ENCODE data around the gene HSPA14. TPM values are rescaled to one million over a fixed set of nuclear protein-coding genes. Genes with fewer than 3 reads are reported as not detected.

The HSPA14 gene
- total and polyA plus RNA-seq, 10 of the 15 experiments (the other 5 are each of a cell fraction or from before 2014, with no cell fraction given) = 26.6 to 56.1 (median 34.3) TPM

- H3K4me1 ChIP-seq (ENCODE audit: control insufficient read depth, insufficient read depth, low read length) = no peaks in the 10 kb centered on the region
- no peak for FAIRE-seq
These were observed 21.7 kb downstream of the HSPA14 start for GRCh38 chr10:14859775-14860174.

More at GRCh38 chr10:14859775-14860174, 21.7 kb downstream of the HSPA14 start:
- H3K9me3 ChIP-seq (replicated peaks; ENCODE audit: control insufficient read depth, insufficient read depth, low read length) = no peaks in the 10 kb centered on the region
- SMC1A ChIA-PET (ENCODE audit: uncharacterized antibody, unreplicated experiment) = interaction anchor here (1.1 to 1.5 kb wide), 4 partner anchors 10 to 332 kb away, joined by 3 to 4 read pairs (median 3); partner anchors contain the start of gene CDNF
- no peak overlapping the region for H3K9ac ChIP-seq (ENCODE audit: control insufficient read depth, insufficient read depth, low read length)
- no peak overlapping the region for H2AFZ ChIP-seq (ENCODE audit: control insufficient read depth, low read depth, low read length)
- in situ Hi-C loops (cut with MboI) = no loop called here
- H3K79me2 ChIP-seq (ENCODE audit: control insufficient read depth, insufficient read depth, low read length) = no peaks in the 10 kb centered on the region
- CTCF ChIA-PET = interaction anchor here (1.4 kb wide), 1 partner anchor 9 kb away, joined by 4 read pairs; no protein-coding TSS in a partner anchor
- intact Hi-C loops (cut with micrococcal nuclease; ENCODE audit: unreplicated experiment) = no loop called here
- no peak for TF ChIP-seq TCF12 (IDR thresholded peaks at IDR 0.05; ENCODE audit: low read depth, low read length)
- no peak for TF ChIP-seq TCF7 (IDR thresholded peaks at IDR 0.05; ENCODE audit: borderline replicate concordance)
- TF ChIP-seq, protein P1, sequence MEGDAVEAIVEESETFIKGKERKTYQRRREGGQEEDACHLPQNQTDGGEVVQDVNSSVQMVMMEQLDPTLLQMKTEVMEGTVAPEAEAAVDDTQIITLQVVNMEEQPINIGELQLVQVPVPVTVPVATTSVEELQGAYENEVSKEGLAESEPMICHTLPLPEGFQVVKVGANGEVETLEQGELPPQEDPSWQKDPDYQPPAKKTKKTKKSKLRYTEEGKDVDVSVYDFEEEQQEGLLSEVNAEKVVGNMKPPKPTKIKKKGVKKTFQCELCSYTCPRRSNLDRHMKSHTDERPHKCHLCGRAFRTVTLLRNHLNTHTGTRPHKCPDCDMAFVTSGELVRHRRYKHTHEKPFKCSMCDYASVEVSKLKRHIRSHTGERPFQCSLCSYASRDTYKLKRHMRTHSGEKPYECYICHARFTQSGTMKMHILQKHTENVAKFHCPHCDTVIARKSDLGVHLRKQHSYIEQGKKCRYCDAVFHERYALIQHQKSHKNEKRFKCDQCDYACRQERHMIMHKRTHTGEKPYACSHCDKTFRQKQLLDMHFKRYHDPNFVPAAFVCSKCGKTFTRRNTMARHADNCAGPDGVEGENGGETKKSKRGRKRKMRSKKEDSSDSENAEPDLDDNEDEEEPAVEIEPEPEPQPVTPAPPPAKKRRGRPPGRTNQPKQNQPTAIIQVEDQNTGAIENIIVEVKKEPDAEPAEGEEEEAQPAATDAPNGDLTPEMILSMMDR (IDR thresholded peaks at IDR 0.05 in 2 of 3, conservative IDR thresholded peaks at IDR 0.05 in 1 of 3; ENCODE audit: control insufficient read depth in 2 of 3, extremely low read depth in 1 of 3, insufficient read depth in 1 of 3, low read depth in 3 of 3, low read length in 3 of 3) = no peak
- no peak for TF ChIP-seq NFIC (IDR thresholded peaks at IDR 0.05; ENCODE audit: low read depth, low read length)
- no peak for TF ChIP-seq CHD2 (IDR thresholded peaks at IDR 0.05; ENCODE audit: borderline replicate concordance, low read depth, low read length)
- TF ChIP-seq KAT2A (conservative IDR thresholded peaks at IDR 0.05; ENCODE audit: control insufficient read depth, low read depth, low read length) = no peak
- TF ChIP-seq ETV6 (conservative IDR thresholded peaks at IDR 0.05 in 1 of 2, IDR thresholded peaks at IDR 0.05 in 1 of 2; ENCODE audit: borderline replicate concordance in 1 of 2, low read depth in 1 of 2) = no peak
- no peak for TF ChIP-seq SPI1 (IDR thresholded peaks at IDR 0.05; ENCODE audit: borderline replicate concordance, insufficient read depth, low read depth, low read length)
- TF ChIP-seq BACH1 (IDR thresholded peaks at IDR 0.05; ENCODE audit: borderline replicate concordance) = no peak
- no peak for TF ChIP-seq PML (IDR thresholded peaks at IDR 0.05; ENCODE audit: low read length)
- no peak for TF ChIP-seq CEBPB (IDR thresholded peaks at IDR 0.05; ENCODE audit: borderline replicate concordance in 1 of 2, low read depth in 2 of 2, low read length in 2 of 2)
- TF ChIP-seq YY1 (IDR thresholded peaks at IDR 0.05; ENCODE audit: low read depth, low read length) = no peak
- TF ChIP-seq, protein P2, sequence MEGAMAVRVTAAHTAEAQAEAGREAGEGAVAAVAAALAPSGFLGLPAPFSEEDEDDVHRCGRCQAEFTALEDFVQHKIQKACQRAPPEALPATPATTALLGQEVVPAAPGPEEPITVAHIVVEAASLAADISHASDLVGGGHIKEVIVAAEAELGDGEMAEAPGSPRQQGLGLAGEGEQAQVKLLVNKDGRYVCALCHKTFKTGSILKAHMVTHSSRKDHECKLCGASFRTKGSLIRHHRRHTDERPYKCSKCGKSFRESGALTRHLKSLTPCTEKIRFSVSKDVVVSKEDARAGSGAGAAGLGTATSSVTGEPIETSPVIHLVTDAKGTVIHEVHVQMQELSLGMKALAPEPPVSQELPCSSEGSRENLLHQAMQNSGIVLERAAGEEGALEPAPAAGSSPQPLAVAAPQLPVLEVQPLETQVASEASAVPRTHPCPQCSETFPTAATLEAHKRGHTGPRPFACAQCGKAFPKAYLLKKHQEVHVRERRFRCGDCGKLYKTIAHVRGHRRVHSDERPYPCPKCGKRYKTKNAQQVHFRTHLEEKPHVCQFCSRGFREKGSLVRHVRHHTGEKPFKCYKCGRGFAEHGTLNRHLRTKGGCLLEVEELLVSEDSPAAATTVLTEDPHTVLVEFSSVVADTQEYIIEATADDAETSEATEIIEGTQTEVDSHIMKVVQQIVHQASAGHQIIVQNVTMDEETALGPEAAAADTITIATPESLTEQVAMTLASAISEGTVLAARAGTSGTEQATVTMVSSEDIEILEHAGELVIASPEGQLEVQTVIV (IDR thresholded peaks at IDR 0.05; ENCODE audit: borderline replicate concordance, partially characterized antibody) = no peak
- TF ChIP-seq CREB1 (IDR thresholded peaks at IDR 0.05; ENCODE audit: low read depth) = no peak
- no peak for TF ChIP-seq SIX5 (IDR thresholded peaks at IDR 0.05; ENCODE audit: low read depth, low read length, severe bottlenecking)
- TF ChIP-seq PAX8 (IDR thresholded peaks at IDR 0.05) = no peak
- no peak for TF ChIP-seq TAF1 (IDR thresholded peaks at IDR 0.05; ENCODE audit: borderline replicate concordance, low read depth, low read length)
- TF ChIP-seq MXI1 (IDR thresholded peaks at IDR 0.05; ENCODE audit: low read depth, low read length) = no peak
- TF ChIP-seq NR2C2 (IDR thresholded peaks at IDR 0.05; ENCODE audit: borderline replicate concordance, control insufficient read depth, insufficient read length, low read depth) = no peak
- no peak for TF ChIP-seq RAD51 (IDR thresholded peaks at IDR 0.05)
- H4K20me1 ChIP-seq (ENCODE audit: control insufficient read depth, insufficient read depth) = no peaks in the 10 kb centered on the region
- no peak overlapping the region for H3K4me3 ChIP-seq
- peaks cover 8 to 11% of the 10 kb centered on the region in 2 experiments for H3K36me3 ChIP-seq (ENCODE audit: control insufficient read depth in 2 of 2, insufficient read depth in 2 of 2, low read length in 1 of 2)
- DNase-seq (ENCODE audit: low read depth, low spot score) (no peak), ATAC-seq (no peak)
- POLR2A ChIA-PET = interaction anchor here (0.9 to 1.4 kb wide), 2 partner anchors 9 to 12 kb away, joined by 3 read pairs; no protein-coding TSS in a partner anchor
- no TSS peak for BruUV-seq (replicated peaks)
- no peaks in the 10 kb centered on the region for H3K27me3 ChIP-seq (replicated peaks in 1 of 2; ENCODE audit: control insufficient read depth in 2 of 2, insufficient read depth in 2 of 2, low read length in 1 of 2)
- RAD21 ChIA-PET (ENCODE audit: unreplicated experiment) = no interaction called here
- H3K27ac ChIP-seq (ENCODE audit: control insufficient read depth, insufficient read depth) = no peak overlapping the region
- no peak overlapping the region for H3K4me2 ChIP-seq (ENCODE audit: control insufficient read depth, insufficient read depth)

Measured in GM12878 (cell line).